Mesothelial cell of epicardium (in vitro differentiated cells): Measurements from ENCODE around the gene PIK3AP1. TPM values are rescaled to one million over a fixed set of nuclear protein-coding genes. Genes with fewer than 3 reads are reported as not detected.
"Not testable (repeated sequence)": the region's sequence is repeated elsewhere in the genome, so short reads cannot be mapped to it uniquely, and the experiment has no call there.

Source experiments
- DNase-seq, 2 experiments: peaks; one replicate each; pipeline ENCODE4 v3.0.0; 2021; ENCODE audit warnings: low spot score in 2 of 2; ENCODE audit not compliant: unreplicated experiment in 2 of 2
- H3K27ac Mint-ChIP-seq: 2 replicates; pipeline ENCODE4 v1.8.0; 2021; ENCODE audit warnings: mixed read lengths
- H3K27me3 Mint-ChIP-seq: 2 replicates; pipeline ENCODE4 v1.8.0; 2021; ENCODE audit warnings: low read depth, mixed read lengths
- H3K36me3 Mint-ChIP-seq: 2 replicates; pipeline ENCODE4 v1.8.0; 2021; ENCODE audit warnings: mixed read lengths
- H3K4me1 Mint-ChIP-seq: 2 replicates; pipeline ENCODE4 v1.8.0; 2021; ENCODE audit warnings: mixed read lengths
- H3K4me3 Mint-ChIP-seq: 2 replicates; pipeline ENCODE4 v1.8.0; 2021; ENCODE audit warnings: mild to moderate bottlenecking, moderate library complexity, mixed read lengths
- H3K9me3 Mint-ChIP-seq: 2 replicates; pipeline ENCODE4 v1.8.0; 2021; ENCODE audit warnings: mixed read lengths
- CTCF ChIP-seq: fragments of 200-600 bp; sonication (generic); IDR thresholded peaks from one replicate; pipeline ENCODE4 v1.5.0; 2021; ENCODE audit warnings: antibody characterized with exemption; ENCODE audit not compliant: unreplicated experiment
- total RNA-seq: library from RNA; stranded (reverse); gene quantifications from 3 replicates; pipeline ENCODE4 v1.2.1, GENCODE V29; 2021

PIK3AP1 gene
- total RNA-seq, 1 donor from 2014 or later, result 0.36 TPM

GRCh38 chr10:96548589-96548988, 171.7 kb downstream of the PIK3AP1 start:
- Mint-ChIP-seq H3K27ac (no peak overlapping the region), H3K4me1 (no peaks in the 10 kb centered on the region), H3K36me3 (peaks cover 31% of the 10 kb centered on the region), H3K4me3 (no peak overlapping the region), H3K9me3 (no peaks in the 10 kb centered on the region), H3K27me3 (no peaks in the 10 kb centered on the region)
- no peak for TF ChIP-seq CTCF
- no peak for DNase-seq

GRCh38 chr10:96545558-96545957, 174.8 kb downstream of the PIK3AP1 start:
- H3K27ac Mint-ChIP-seq, H3K4me3 Mint-ChIP-seq, DNase-seq, H3K9me3 Mint-ChIP-seq, H3K27me3 Mint-ChIP-seq, H3K4me1 Mint-ChIP-seq: not testable (repeated sequence)
- H3K36me3 Mint-ChIP-seq, result peaks cover 34% of the 10 kb centered on the region

Other genes with a start within 250 kb of the PIK3AP1 start
- gene TLL2, start 206.6 kb downstream of the PIK3AP1 start, total RNA-seq, result 1.4 to 1.8 TPM (median 1.6 TPM) in 3 replicates
- gene TM9SF3, start 133.5 kb downstream of the PIK3AP1 start, total RNA-seq, result 144 to 147 TPM (median 144 TPM) in 3 replicates
- gene LCOR, start 111.8 kb upstream of the PIK3AP1 start, total RNA-seq, result 65.8 to 70.9 TPM (median 68.2 TPM) in 3 replicates